A549 (cell line): Measurements from ENCODE around the gene SLC36A1. TPM values are rescaled to one million over a fixed set of nuclear protein-coding genes. Genes with fewer than 3 reads are reported as not detected.
A peak's percentile ranks its signal among the peaks of the same experiment; 100 is the strongest.

ENCODE experiments used
- ATAC-seq, 2 experiments: fragments of 200-7000 bp in 1 of 2; fragments of >200 bp in 1 of 2; cut with Nextera tagmentation in 1 of 2; cut with Tn5 transposase in 1 of 2; 3 replicates each; pipeline versions ENCODE4 v1.8.0 to v1.9.1; 2018 to 2020; ENCODE audit warnings: mild to moderate bottlenecking in 1 of 2, moderate library complexity in 1 of 2
- CTCF ChIA-PET: fragments of 300-600 bp; sonication (Branson Sonifier 250); formaldehyde crosslinking; extraction: SDS; loops from one replicate; lab custom pipeline; 2021; ENCODE audit warnings: antibody characterized with exemption, inconsistent platforms; lab: Yijun Ruan, JAX
- POLR2A ChIA-PET: fragments of 350-600 bp; formaldehyde crosslinking; extraction: SDS; loops from one replicate; lab custom pipeline; 2021; ENCODE audit warnings: antibody characterized with exemption, inconsistent platforms; lab: Yijun Ruan, JAX
- DNase-seq, 2 experiments: peaks; one replicate each; pipeline versions ENCODE4 v3.0.0 to v3.0.0-alpha.2; 2011 to 2016; ENCODE audit warnings: low read depth in 1 of 2, low spot score in 1 of 2
- FAIRE-seq: peaks from 2 replicates; lab custom pipeline; 2011; peaks lifted over from hg19 to GRCh38; lab: Jason Lieb, UNC
- H3K27ac ChIP-seq, 2 experiments: fragments of >200 bp; sonication (Bioruptor Twin); formaldehyde crosslinking; 3 replicates each; pipeline ENCODE4 v1.5.1; 2016 to 2017
- H3K4me1 ChIP-seq: fragments of >200 bp; sonication (Bioruptor Twin); formaldehyde crosslinking; 3 replicates; pipeline ENCODE4 v1.6.1; 2016
- H3K4me2 ChIP-seq: fragments of >200 bp; sonication (Bioruptor Twin); formaldehyde crosslinking; 3 replicates; pipeline ENCODE4 v1.6.1; 2016
- H3K4me3 ChIP-seq: fragments of >200 bp; sonication (Bioruptor Twin); formaldehyde crosslinking; 3 replicates; pipeline ENCODE4 v1.5.1; 2016
- H3K9me3 ChIP-seq: fragments of >200 bp; sonication (Bioruptor Twin); formaldehyde crosslinking; 3 replicates; pipeline ENCODE4 v1.6.1; 2016
- BHLHE40 ChIP-seq: IDR thresholded peaks from 2 replicates; pipeline ENCODE4 v1.6.1; 2012; ENCODE audit warnings: low read depth, low read length, inconsistent platforms
- JUN ChIP-seq, 2 experiments: fragments of >200 bp; sonication (Bioruptor Twin); formaldehyde crosslinking; IDR thresholded peaks; 2 replicates in 1 of 2; 3 replicates in 1 of 2; pipeline ENCODE4 v1.6.1; 2016 to 2017
- JUNB ChIP-seq: fragments of >200 bp; sonication (Bioruptor Twin); formaldehyde crosslinking; IDR thresholded peaks from 2 replicates; pipeline ENCODE4 v1.6.1; 2016
- MAFK ChIP-seq: fragments of 450-650 bp; IDR thresholded peaks from 2 replicates; pipeline ENCODE4 v1.6.1; 2014; ENCODE audit not compliant: partially characterized antibody
- MAZ ChIP-seq: fragments of 150-350 bp; IDR thresholded peaks from 2 replicates; pipeline ENCODE4 v1.6.1; 2014; ENCODE audit warnings: antibody characterized with exemption, low read depth, low read length, borderline replicate concordance
- MYC ChIP-seq: IDR thresholded peaks from 2 replicates; pipeline ENCODE4 v1.6.1; 2012; ENCODE audit warnings: mild to moderate bottlenecking, inconsistent platforms, low read length, improper control_type of control experiment, borderline replicate concordance
- NFE2L2 ChIP-seq: fragments of 150-350 bp; conservative IDR thresholded peaks from 2 replicates; pipeline ENCODE4 v1.6.1; 2014; ENCODE audit warnings: low read length
- RCOR1 ChIP-seq: fragments of 150-350 bp; IDR thresholded peaks from 2 replicates; pipeline ENCODE4 v1.6.1; 2014; ENCODE audit warnings: antibody characterized with exemption, low read length, low read depth
- SREBF2 ChIP-seq: fragments of 450-650 bp; IDR thresholded peaks from 2 replicates; pipeline ENCODE4 v1.6.1; 2014; ENCODE audit warnings: mild to moderate bottlenecking, moderate library complexity
- ZFP36 ChIP-seq: fragments of 450-650 bp; IDR thresholded peaks from 2 replicates; pipeline ENCODE4 v1.6.1; 2014; ENCODE audit warnings: borderline replicate concordance; ENCODE audit not compliant: partially characterized antibody
- WGBS: methylation state at CpG from one replicate; pipeline ENCODE4 v1.1.6; 2017; ENCODE audit errors: missing lambda C conversion rate; 5-methylcytosine and 5-hydroxymethylcytosine counted together
- polyA plus RNA-seq, 4 experiments: library from polyadenylated mRNA; depleted of rRNA in 3 of 4; stranded (reverse); fragments of >200 nt; fragmentation: RNase III in 1 of 4; extraction: RNeasy Plus Mini Kit Qiagen cat#74134 plus additional on column Dnase treatment in 1 of 4; gene quantifications; 2 replicates in 3 of 4; 3 replicates in 1 of 4; pipeline ENCODE4 v1.2.3, GENCODE V29; 2011 to 2017
- TF ChIP-seq, protein P1 (sequence below): IDR thresholded peaks from 2 replicates; pipeline ENCODE4 v1.6.1; 2012
- TF ChIP-seq, protein P2 (sequence below): fragments of 150-350 bp; IDR thresholded peaks from 2 replicates; pipeline ENCODE4 v1.6.1; 2014; ENCODE audit warnings: low read depth, mild to moderate bottlenecking, low read length
- TF ChIP-seq, protein P3 (sequence below): fragments of >200 bp; sonication (Bioruptor Twin); formaldehyde crosslinking; IDR thresholded peaks from 3 replicates; pipeline ENCODE4 v1.6.1; 2016
- TF ChIP-seq, protein P4 (sequence below): fragments of 450-650 bp; IDR thresholded peaks from 2 replicates; pipeline ENCODE4 v1.6.1; 2014; ENCODE audit warnings: antibody characterized with exemption
- TF ChIP-seq, protein P5 (sequence below): fragments of 200-600 bp; sonication (generic); IDR thresholded peaks from 2 replicates; pipeline ENCODE4 v1.6.1; 2016; ENCODE audit warnings: antibody characterized with exemption, mild to moderate bottlenecking, moderate library complexity
- TF ChIP-seq, protein P6 (sequence below): IDR thresholded peaks from 2 replicates; pipeline ENCODE4 v1.6.1; 2012; ENCODE audit warnings: low read depth, borderline replicate concordance

The SLC36A1 gene
- polyA plus RNA-seq, 2 of the 4 experiments (the other 2 are of a cell fraction) = 7.4 to 10.8 TPM

DNA sequence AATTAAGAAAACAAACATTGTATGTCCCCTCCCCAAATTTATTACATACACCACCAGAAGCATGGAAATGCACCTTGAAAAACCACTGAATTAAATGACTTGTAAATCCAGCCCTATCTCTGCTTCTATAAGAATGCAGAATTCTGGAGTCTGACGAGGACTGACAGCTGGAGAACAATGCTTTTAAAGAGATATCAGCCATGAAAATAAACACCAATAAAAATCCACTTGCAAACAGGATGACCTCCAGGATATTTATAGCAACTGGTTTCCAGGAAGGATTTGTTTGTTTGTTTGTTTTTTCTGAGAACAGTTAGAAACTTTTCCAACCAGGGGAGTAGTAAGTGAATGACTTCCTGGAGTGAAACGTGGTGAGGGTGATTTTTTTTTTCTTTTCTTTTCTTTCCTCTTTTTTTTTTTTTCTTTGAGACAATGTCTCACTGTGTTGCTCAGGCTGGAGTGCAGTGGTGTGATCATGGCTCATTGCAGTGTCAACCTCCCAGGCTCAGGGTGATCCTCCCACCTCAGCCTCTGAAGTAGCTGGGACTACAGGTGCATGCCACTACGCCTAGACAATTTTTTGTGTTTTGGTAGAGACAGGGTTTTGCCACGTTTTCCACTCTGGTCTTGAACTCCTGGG is 38.7 kb upstream of the SLC36A1 start:
- WGBS = 25% methylated on average over 4 of the region's 4 CpGs
- no peak for FAIRE-seq
- Histone ChIP-seq H3K4me3 (no peak overlapping the region), H3K9me3 (0 out of 3 replicates have a peak, but pooled peaks cover 3% of the 10 kb centered on the region), H3K4me2 (no peak overlapping the region), H3K4me1 (no peaks in the 10 kb centered on the region), H3K27ac (no peak overlapping the region)
- ATAC-seq = peak in 1 of 2 experiments; percentile 35; a peak in 3 of 6 replicates
- peak in 1 of 2 experiments; percentile 23 for DNase-seq
- ChIA-PET POLR2A (no interaction called here), CTCF (no interaction called here)
- TF ChIP-seq MAFK (no peak), JUN (IDR thresholded peaks at IDR 0.05) (no peak), NFE2L2 (no peak), BHLHE40 (no peak), JUNB (no peak), ZFP36 (no peak), RCOR1 (no peak)
- TF ChIP-seq, protein P1, sequence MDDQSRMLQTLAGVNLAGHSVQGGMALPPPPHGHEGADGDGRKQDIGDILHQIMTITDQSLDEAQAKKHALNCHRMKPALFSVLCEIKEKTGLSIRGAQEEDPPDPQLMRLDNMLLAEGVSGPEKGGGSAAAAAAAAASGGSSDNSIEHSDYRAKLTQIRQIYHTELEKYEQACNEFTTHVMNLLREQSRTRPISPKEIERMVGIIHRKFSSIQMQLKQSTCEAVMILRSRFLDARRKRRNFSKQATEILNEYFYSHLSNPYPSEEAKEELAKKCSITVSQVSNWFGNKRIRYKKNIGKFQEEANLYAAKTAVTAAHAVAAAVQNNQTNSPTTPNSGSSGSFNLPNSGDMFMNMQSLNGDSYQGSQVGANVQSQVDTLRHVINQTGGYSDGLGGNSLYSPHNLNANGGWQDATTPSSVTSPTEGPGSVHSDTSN = no peak

DNA sequence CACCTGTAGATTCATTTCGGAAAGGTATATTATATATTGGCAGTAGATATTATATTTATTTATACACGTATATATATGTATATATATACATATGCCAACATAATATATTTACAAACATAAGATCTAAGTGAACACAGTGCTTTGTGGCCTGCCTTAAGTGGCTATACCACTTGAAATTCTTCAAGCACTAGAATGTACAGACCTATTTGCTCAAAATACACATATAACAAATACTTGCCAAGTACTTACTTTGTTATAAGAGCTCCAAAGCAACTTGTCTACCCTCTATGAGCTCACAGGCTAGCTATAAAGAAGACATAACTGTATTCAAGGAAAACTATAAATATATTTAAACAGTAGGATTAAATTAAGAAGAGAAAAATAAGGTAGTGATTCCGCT is 33.6 kb upstream of the SLC36A1 start:
- WGBS = 0% methylated on average over 3 of the region's 3 CpGs
- DNase-seq = no peak
- Histone ChIP-seq H3K4me3 (no peak overlapping the region), H3K27ac (no peak overlapping the region), H3K9me3 (peaks cover 25% of the 10 kb centered on the region; the same call in 2 of the 3 replicates), H3K4me2 (no peak overlapping the region), H3K4me1 (no peaks in the 10 kb centered on the region)
- ChIA-PET CTCF (interaction anchor here (1.5 kb wide), 1 partner anchor 9 kb away, joined by 5 read pairs; no protein-coding TSS in a partner anchor), POLR2A (no interaction called here)
- TF ChIP-seq JUNB (no peak), MAFK (no peak), MYC (no peak), SREBF2 (no peak), JUN (IDR thresholded peaks at IDR 0.05) (no peak), MAZ (no peak)
- TF ChIP-seq, protein P2, sequence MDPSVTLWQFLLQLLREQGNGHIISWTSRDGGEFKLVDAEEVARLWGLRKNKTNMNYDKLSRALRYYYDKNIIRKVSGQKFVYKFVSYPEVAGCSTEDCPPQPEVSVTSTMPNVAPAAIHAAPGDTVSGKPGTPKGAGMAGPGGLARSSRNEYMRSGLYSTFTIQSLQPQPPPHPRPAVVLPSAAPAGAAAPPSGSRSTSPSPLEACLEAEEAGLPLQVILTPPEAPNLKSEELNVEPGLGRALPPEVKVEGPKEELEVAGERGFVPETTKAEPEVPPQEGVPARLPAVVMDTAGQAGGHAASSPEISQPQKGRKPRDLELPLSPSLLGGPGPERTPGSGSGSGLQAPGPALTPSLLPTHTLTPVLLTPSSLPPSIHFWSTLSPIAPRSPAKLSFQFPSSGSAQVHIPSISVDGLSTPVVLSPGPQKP = no peak
- TF ChIP-seq, protein P3, sequence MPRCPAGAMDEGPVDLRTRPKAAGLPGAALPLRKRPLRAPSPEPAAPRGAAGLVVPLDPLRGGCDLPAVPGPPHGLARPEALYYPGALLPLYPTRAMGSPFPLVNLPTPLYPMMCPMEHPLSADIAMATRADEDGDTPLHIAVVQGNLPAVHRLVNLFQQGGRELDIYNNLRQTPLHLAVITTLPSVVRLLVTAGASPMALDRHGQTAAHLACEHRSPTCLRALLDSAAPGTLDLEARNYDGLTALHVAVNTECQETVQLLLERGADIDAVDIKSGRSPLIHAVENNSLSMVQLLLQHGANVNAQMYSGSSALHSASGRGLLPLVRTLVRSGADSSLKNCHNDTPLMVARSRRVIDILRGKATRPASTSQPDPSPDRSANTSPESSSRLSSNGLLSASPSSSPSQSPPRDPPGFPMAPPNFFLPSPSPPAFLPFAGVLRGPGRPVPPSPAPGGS = no peak
- TF ChIP-seq, protein P4, sequence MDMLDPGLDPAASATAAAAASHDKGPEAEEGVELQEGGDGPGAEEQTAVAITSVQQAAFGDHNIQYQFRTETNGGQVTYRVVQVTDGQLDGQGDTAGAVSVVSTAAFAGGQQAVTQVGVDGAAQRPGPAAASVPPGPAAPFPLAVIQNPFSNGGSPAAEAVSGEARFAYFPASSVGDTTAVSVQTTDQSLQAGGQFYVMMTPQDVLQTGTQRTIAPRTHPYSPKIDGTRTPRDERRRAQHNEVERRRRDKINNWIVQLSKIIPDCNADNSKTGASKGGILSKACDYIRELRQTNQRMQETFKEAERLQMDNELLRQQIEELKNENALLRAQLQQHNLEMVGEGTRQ = no peak
- TF ChIP-seq, protein P5, sequence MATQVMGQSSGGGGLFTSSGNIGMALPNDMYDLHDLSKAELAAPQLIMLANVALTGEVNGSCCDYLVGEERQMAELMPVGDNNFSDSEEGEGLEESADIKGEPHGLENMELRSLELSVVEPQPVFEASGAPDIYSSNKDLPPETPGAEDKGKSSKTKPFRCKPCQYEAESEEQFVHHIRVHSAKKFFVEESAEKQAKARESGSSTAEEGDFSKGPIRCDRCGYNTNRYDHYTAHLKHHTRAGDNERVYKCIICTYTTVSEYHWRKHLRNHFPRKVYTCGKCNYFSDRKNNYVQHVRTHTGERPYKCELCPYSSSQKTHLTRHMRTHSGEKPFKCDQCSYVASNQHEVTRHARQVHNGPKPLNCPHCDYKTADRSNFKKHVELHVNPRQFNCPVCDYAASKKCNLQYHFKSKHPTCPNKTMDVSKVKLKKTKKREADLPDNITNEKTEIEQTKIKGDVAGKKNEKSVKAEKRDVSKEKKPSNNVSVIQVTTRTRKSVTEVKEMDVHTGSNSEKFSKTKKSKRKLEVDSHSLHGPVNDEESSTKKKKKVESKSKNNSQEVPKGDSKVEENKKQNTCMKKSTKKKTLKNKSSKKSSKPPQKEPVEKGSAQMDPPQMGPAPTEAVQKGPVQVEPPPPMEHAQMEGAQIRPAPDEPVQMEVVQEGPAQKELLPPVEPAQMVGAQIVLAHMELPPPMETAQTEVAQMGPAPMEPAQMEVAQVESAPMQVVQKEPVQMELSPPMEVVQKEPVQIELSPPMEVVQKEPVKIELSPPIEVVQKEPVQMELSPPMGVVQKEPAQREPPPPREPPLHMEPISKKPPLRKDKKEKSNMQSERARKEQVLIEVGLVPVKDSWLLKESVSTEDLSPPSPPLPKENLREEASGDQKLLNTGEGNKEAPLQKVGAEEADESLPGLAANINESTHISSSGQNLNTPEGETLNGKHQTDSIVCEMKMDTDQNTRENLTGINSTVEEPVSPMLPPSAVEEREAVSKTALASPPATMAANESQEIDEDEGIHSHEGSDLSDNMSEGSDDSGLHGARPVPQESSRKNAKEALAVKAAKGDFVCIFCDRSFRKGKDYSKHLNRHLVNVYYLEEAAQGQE = no peak
- TF ChIP-seq, protein P6, sequence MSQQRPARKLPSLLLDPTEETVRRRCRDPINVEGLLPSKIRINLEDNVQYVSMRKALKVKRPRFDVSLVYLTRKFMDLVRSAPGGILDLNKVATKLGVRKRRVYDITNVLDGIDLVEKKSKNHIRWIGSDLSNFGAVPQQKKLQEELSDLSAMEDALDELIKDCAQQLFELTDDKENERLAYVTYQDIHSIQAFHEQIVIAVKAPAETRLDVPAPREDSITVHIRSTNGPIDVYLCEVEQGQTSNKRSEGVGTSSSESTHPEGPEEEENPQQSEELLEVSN = no peak
- no peak for FAIRE-seq
- no peak for ATAC-seq
